NCI-H345 treated with DMSO at 0.1 percent for 48 hours (cell line): Measurements from ENCODE around the gene FBXO38.

Experiments
- DNase-seq: peaks from one replicate; lab custom pipeline; 2025; ENCODE audit not compliant: unreplicated experiment; lab: John Stamatoyannopoulos, UW

The FBXO38 gene

GRCh38 chr5:148471379-148471778 lies 87.6 kb downstream of the FBXO38 start:
- no peak for DNase-seq

GRCh38 chr5:148474025-148474511 lies 90.3 kb downstream of the FBXO38 start:
- DNase-seq: no peak

DNA sequence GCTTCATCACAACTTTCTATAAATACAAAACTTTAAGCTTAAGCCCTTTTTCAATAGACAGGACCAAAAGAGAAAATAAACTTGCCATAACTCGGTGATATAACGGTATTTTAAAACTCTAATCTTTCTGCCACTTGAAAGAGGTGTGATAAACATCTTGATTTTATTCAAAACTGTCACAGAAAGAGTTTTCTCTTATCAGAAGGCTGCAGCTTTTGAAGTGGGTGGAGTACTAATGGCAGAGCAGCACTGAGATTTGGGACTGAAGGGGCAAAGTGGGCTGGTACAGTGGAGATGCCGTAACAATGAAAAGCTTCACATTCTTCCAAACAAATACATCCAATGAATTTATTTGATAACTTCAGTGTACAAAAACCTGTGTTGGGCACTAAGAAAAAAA lies 92.5 kb downstream of the FBXO38 start:
- no peak for DNase-seq

- no peak for DNase-seq
Observed at GRCh38 chr5:148477429-148477828, 93.7 kb downstream of the FBXO38 start.

GRCh38 chr5:148482196-148482595 lies 98.4 kb downstream of the FBXO38 start:
- no peak for DNase-seq

- DNase-seq: no peak
Observed at GRCh38 chr5:148482697-148483462, 99.1 kb downstream of the FBXO38 start.

DNA sequence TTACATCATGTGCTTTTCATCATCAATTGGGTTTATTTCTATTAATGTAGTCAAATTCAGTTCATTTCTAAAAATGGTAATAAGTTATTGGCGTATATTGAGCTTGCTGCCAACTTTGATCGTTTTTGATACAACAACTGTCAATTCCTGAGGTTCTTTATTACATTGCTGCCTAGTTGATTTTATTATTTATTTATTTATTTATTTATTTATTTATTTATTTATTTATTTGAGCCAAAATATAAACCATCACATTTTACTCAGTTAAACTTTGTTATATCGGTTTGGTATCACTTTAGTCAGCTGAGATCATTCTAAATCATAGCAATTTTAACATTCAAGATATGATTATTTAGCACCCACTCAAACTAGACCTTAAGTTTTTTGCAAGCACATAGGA lies 100.0 kb downstream of the FBXO38 start:
- DNase-seq: no peak

- no peak for DNase-seq
Observed at GRCh38 chr5:148484651-148485050, 100.9 kb downstream of the FBXO38 start.

- no peak for DNase-seq
Observed at GRCh38 chr5:148486456-148486855, 102.7 kb downstream of the FBXO38 start.

- no peak for DNase-seq
Observed at GRCh38 chr5:148488757-148489156, 105.0 kb downstream of the FBXO38 start.

DNA sequence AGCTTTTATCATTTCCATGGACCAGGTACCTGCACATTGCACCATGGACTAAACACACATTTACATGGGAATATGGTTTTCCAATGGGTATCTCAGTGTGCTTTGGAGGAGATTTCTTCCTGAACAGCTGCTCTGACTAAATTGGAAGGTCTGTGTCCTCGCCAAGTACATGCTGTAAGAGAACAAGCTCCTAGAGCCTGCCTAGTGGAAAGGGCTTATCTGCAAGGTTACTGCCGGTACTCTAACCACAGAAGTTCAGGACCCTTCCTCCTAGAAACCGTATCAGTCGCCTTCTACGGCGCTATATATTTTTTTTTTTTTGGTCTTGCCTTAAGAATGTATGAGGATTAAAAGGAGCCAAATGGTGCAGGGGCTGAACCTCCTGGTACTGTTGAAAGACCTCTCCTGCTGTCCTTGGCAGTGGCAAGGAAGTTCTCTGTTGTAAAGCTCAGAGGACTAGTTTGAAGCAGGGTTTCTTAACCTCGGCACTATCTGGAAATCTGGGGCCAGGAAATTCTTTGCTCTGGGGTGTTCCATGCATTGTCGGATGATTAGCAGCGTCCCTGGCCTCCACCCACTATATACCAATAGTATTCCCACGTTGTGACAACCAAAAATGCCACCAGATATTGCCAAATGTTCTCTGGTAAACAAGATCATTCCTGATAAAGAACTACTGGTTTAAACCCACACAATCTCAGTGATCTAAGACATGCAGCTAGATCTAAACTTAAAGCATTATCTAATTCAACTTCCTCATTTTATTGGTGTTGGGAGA lies 107.4 kb downstream of the FBXO38 start:
- no peak for DNase-seq

DNA sequence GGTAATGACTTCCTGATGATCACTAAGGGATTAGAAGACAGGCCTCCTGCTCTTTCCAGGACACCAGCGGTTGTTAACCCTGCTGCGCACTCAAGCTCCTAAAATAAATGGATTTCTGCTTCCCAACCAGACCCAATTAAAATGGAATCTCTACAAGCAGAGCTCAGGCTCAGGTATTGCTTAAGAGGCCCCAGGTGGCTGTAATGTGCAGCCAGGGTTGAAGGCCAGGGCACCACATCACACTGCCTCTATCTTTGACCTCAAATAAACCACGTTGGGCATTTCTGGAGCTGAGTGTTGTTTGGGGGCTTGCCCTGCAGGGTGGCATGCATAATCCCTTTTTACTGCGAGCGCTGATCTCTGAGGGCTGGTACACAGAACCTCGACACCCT lies 108.0 kb downstream of the FBXO38 start:
- no peak for DNase-seq

GRCh38 chr5:148492351-148492750 lies 108.6 kb downstream of the FBXO38 start:
- no peak for DNase-seq
